Activated CD8-positive, alpha-beta memory T cell treated with anti-CD3 and anti-CD28 coated beads for 48 hours (primary cell): Measurements from ENCODE around the gene KLF9.

ENCODE experiments used
- DNase-seq, 3 experiments: peaks; one replicate each; pipeline ENCODE4 v3.0.0-alpha.2; 2020; ENCODE audit warnings: low read depth in 2 of 3, low spot score in 2 of 3

Gene KLF9

DNA sequence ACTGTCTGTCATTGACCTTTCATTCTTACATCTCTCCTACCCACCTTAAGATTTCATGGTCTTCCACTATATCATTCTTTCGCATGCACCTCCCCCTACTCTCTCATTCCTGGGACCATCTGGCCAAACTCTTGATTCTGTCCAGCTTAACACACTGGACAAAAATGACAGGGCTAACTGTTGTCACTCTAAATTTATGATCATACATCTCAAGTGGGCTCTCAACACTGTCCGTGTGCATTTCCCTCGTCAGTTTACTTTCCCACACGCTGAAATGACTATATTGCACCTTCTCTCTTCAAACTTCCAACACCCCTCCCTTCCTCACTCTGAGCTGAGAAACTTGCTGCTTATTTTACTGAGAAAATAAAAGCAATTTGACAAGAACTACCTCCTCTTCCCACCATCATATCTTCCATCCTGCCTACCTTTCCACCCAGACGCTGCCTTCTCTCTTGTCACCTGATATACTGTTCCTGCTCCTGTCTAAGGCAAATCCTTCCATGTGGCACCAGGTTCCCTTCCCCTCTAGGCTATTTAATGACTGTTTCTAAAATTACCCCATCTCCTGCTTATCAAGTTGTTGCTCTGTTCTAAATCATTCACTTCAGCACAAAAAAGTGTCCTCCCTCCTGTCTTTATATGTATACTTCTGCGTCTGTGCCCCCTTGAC, 8.1 kb upstream of the KLF9 start:
- DNase-seq, result no peak

DNA sequence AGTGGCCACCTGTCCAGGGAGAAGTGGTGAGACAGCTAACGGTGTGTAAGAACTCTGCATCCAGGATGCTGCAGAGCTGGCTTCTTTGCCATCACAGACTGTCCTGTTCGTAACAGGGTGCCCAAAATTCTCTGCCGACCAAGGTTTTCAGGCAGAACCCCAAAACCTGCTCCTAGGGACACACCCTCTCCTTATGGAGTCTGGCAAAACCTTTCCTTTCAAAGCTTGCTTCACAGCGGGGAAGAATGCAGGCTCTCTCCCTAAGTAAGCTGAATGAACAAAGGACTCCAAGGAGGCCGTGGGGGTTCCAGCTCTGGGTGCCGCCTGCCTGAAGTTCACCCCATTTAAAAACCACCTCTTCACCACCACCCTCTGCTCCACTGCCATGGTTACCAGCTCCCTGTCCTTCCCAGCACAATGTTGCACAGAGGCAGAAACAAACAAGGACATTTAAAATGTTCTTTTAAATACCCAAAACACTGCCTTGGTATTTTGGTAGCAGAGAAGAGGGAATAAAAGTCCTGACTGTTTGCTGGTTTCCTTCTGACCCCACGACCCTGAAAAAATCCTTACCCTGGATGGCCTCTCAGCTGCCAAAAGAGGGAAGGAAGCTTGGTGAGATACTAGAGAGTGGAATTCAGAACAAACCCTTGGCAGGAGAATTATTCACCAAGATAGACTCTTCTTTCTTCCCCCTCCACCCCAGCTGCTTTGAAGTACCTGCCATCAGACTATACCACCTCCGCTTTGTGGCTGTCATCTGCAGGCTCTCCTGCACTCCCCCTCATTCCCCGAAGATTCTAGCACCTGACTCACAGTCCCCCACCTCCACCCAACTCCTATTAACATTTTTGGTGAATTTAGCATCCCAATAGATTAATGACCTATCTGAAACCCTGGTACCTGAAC, 7.1 kb upstream of the KLF9 start:
- DNase-seq, result no peak

DNA sequence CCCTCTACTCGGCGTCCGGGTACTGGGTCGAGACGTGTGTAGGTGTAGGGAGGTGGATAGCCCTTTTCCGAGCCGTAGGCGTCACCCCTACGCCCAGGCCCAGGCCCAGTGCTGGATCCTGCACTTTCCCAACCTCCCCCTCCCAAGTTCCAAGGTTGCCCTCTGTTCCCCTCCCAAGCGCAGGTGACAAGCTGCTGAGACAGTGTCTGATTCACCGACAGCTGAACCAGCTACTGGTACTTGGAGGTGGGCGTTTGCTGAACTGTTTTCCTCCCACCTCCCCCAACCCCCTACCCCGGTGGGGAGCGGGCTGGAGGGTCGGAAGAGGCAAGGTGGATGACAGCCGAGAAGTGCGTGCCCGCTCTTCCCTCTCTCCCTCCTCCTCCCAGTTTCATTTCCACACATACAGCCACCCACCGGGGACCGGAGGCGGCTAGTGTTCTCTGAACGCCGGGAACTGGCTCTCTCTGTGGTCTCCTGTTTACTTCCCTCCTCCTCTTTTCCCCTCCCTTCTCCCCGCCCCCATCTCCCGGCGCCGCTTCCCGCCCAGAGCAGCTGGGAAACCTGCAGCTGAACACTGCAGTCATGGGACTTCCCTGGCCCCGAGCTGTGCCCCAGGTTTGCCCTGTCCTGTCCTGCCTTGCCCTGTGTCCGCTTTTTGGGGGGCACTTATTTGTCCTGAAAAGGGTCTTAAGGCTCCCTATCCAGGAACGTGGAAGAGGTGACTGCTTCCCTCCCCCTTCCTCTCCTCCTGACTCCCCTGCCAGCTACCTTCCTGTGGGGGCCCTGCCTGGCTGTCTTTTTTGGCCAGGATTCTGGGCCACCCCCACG, 6.2 kb upstream of the KLF9 start:
- DNase-seq, result peak in 2 of 3 experiments; percentile 18 to 28

DNA sequence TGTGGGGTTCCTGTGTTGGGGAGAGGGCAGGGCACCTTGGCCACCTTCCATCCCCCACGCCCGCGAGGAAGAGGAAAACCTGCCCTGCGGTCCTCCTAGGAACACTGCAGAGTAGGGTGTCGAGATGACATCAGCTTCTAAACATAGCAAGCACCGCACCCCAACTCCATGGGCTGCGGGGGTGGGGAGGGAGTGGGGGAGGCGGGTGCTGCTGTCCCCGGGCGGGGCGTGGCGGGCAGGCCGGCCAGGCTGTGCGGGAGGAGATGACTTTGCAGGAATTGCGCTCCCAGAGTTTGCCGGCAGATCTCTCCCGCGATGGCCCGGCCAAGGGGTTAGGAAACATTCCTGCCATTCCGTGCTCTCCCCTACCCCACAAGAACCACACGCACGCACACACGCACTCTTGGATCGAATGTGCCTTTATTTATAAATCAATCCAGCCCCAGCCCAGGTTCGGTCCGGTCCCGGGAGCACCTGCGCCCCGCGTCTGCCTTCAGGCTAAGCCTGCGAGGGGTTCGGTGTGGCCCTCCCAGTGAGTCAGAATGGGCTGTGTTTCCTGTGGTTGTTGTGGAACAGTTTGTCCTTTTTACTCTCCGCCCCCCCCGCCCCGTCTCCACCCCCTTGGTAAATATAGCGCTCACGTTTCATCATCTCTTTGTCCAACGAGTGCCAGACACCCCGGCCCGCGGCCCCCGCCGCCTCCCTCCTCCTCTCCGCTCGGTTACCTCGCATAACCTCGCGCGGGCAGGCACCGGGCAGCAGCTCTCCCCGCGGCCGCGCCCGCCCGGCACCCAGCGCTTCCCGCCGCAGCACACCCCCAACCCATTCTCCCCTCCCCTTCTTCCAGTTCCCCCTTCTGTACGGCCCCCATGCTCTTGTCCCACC, 5.3 kb upstream of the KLF9 start:
- peak; percentile 66 to 69 (median 67) for DNase-seq

DNA sequence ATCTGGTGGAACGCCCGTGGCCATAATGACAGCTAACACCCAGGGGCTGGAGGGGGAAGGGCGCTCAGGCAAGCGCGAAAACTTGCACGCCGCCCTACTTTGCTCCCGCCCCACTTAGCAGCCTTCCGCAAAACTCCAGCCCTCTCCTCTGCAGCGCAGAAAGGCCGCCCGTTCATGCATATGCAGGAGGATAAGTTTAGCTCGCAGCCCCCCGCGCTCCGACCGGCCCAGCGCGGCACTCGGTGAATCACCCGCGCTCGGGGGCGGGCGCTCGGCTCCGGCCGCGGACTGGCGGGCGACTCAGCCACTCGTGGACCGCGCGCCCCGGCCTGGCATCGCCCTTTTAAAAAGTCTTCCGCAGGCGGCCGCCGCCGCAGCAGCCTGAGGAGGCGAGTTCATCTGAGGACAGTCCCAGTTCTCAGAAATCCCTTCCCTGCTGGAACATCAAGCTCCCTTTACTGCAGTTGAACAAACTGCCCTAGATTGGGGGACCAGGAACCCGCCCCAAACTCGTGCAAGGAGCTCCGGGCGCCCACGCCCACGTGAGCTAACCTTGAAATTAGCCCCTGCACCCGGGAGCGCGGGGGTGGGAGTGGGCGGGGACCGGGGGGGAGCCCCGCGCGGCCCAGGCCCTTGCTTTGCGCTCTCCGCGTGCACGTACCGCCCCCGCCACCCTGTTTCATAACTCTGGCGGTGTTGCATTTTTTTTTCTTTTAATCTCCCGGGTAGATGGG, 4.5 kb upstream of the KLF9 start:
- peak; percentile 60 to 82 (median 63) for DNase-seq

DNA sequence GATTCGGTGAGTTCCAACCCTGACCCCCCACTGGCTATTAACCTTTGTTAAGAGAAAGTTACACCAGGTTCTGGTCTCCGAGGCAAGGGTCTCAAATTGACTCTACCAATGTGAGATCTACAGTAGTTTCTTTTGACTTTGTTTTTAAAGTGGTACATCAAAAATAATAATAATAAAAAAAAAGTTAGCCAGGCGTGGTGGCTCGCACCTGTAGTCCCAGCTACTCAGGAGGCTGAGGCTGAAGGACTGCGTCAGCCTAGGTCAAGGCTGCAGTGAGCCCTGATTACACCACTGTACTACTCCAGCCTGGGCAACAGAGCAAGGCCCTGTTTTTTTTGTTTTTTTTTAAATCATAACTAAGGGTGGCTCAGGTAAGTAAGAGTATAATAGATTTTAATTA, 1.0 kb upstream of the KLF9 start:
- no peak for DNase-seq

DNA sequence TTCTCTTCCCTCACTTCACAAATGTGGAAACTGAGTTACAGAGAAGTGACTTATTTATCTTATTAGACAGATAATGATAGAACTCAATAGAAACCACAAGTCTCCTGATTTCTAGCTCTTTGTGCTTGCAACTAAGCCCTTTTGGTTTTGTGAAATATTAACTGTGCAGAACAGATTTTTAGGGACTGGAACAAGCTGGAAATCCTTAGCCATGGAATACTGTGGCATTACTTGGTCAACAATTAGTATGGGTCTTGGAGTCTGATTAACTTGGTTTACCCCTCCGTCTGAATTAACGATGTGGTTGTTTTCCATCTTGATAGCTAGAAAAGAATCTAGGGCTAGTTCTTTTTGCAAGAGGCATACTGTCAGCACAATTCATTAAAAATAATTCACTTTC, 584 bp upstream of the KLF9 start:
- no peak for DNase-seq

DNA sequence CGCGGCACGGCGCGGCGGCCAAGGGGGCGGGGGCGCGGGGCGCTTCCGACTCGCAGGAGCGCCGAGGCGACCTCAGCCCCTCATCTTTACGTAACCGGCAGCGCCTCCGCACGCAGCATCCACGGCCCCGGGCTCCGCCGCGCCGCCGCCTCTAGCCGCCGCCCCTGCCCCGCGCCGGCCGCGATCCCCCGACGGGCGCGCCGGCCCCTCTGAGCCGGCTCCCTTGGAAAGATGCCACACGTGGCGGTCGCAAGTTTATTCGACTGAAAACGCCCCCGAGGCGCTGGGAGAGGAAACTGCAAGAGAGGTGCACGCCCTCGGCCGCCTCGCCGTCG, 1.0 kb downstream of the KLF9 start:
- no peak for DNase-seq

DNA sequence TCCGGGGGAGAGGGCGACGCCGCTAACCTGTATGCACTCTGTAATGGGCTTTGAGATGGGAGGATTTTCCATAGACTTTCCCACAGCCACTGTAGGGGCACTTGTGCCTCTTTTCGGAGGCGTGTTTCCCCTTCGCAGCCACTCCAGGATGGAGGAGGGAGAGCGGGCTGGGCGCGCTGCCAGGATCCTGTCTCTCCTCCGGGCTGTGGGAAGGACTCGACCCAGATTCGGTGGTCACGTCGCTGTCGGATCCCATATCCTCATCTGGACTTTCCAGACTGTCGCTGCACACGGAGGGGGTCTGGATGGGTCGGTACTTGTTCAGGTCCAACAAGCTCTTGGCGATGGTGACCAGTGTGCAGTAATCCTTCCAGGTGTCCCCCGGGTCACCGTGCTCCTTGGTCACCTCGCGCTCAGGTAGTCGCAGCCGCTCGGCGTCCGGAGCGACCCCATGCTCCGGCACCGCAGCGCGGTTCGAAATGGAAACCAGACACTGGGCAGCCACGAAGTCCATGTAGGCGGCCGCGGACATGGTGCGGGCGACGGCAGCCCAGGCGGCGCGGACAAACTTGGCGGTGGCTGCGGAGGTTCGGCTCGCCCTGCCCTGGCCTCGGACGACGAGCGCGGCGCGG, 1.5 kb downstream of the KLF9 start:
- peak in 1 of 3 experiments; percentile 25 for DNase-seq

DNA sequence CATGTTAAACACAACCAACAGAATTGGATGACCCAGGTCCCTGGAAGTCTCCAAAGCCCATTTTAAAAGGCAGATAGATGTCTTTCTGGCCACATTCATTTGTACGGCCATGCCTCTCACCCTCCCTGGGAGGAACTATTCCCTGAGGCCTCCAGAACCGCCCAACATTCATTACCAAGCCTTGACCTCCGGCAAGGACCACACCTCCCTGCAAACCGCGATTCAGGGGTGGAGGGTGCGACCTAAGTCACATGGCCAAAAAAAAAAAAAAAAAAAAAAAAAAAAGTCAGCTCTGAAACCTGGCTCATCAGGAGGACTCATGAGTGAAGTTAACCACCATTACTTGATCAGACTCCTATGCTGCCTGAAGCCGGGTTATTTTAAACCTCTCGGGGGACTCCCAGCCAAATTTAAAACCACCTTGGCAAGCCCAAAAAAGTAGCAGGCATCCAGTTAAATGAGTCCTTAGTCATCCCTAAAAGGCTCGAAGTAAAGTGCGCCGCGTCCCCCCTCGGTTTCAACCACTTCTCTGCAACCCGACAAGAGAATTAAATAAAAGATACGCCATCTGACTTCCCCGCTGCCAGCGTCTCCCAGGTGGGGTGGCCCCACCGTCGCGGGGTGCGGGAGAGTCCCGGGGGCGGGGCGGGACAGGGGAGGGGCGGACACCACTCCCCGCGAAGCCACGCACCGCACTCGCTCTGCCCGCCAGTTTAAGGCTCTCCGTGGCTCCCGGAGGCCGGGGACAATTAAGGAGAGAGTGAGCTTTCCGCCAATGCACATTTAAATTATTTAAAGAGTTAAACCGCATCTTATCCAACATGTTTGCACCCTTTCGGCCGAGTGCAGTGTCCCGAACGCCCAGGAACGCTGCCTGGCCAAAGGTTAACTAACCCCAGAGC, 2.3 kb downstream of the KLF9 start:
- DNase-seq, result peak in 2 of 3 experiments; percentile 29 to 45

DNA sequence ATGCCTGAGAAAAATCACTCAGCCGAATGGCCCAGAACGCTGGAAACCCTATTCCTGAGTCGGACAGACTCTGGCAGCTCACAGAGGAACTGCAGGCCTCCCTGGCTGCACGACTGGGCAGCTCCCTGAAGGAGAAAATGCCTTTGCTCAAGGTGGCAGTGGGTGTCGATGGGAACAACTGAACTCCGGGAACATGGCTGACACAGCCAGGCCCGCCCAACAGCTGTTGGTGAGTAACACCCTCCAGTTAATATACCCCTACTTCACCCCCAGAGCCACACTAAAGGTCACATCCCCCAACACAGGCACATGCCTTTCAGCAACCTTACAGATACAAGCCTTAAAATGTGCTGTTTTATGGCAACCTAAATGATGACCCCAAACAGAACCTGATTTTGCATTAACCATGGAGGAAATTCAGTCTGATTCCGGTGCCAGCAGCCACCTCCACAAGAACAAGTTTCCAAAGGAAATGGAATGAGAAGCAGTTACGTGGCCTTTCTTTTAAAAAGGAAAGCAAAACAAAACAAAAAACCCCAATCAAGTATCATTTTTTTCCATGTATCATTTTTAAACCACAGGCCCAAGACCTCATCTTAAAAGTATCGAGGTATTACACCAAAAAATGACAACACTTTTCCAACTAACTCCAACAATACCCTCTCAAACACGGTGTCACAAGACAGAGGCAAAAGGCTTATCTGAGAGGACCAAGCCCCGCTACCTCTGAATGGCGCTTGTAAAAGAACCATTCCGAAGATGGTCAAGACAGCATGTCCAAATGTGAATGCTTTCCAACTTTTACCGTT, 3.1 kb downstream of the KLF9 start:
- DNase-seq, result peak in 1 of 3 experiments; percentile 25

DNA sequence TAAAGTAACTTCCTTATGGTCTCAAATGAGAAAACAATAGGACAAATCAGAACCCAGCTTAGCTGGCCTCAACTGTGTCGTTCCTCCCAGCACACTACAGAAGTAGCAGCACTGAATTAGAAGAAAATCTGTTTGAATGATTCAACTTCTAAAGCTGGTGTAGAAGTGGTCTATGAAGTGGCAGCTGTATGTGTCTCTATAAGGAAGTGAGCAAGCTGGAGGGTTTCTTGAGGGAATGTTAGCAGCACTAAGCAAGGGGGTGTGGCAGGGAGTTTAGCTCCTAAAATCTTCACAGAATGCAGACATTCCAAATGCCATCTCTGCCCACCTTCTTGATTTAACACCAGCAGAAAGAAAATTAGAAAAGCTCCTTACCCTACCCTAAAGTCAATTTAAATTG, 4.1 kb downstream of the KLF9 start:
- DNase-seq, result no peak

DNA sequence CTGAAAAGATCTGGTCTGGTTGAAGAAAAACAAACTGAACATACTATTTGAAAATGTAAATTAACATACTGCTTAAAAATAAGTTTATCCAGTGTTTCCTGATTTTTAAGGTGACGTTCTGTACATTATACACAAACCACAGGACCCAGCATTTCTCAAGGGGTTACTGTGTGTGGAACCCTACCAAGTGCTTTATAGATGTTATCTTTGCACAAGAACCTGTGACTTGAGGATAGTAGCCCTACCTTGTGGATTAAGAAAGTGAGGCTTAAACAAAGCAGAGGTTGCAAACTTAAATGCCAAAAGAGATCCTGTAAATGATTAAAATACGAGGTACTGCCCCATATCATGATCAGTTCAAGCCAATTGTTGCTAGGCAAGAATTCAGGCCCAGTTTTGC, 4.7 kb downstream of the KLF9 start:
- no peak for DNase-seq

DNA sequence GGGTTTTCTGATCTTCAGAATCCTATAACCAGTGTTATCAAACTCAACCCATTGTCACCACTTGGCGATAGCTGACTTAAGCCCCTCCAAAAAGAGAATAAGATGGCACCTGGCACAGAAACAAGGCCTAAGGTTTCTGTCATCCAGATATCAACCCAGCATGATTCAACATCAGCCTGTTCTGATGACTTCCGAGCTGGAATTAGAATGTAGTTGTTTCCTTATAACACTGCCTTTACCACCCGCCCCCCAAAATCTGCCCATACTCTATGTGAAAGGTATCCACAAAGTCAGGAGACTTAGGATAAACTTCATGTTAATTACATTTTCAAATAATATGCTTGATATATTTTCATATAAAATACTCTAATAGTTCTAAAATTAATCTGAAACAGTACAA, 5.2 kb downstream of the KLF9 start:
- DNase-seq, result no peak

DNA sequence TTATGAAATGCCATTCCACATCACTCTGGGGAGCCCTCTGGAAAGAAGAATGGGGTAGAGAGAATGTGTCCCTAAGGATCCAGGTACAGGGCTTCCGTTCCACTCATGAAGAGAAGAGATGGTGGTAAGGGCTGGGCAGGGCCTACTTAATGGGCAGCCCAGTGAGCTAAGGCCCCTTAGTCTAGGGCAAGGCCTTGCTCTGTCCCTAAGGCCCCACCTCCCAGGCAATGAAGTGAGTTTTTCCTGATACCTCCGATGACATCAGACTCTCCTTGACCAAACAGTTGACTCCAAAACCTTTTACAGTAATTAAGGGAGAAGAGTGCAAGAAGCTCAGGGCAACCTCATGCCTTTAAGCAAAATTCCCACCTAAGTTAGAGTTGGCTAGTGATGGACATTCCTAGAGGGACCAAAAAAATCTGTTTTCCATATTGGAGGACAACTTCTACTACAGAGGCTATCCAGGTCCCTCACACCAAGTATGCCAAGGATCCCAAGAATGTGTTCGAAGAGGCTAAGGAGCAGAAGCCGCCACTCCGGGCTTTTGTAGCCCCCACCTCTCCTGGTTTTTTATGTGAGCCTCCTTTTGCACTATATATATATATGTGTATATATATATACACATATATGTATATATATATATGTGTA, 5.9 kb downstream of the KLF9 start:
- no peak for DNase-seq

DNA sequence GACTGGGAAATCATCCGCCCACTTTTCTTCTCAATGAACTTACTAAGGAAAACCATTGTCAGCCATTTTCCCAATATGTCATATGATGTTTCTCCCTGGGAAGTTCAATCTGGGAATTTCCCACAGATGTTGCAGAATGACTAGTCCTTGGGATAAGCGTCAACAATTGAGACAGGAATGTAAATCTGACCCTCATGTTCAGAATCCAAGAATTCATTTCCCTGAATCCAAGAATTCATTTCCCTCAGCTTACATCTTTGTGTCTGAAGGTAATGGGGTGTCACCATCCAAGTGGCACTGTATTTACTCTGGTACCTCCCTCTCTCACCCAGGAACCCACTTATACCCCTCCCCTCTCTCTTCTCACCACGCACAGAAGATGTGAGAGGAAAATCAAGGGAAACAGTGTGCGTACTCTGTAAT, 7.4 kb downstream of the KLF9 start:
- DNase-seq, result no peak

DNA sequence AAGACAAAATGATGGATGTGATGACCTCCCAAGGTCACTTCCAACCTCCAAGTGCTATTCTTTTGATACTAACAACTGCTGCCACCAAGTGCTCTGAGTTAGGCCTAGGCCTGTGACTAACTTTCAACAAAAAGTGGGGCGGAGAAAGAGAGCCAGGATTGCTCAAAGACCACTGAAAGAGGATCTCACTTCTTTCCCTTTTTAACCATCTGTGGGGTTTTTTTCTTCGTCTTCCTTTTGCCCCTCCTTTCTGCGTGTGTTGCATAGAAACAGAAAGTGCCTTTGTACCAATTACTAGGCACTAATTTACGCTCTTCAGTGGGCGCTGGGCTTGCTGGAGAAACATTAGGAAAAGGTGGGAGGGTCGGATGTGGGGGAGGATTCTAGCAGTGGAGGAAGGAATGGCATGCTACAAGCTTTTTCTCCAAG, 8.0 kb downstream of the KLF9 start:
- DNase-seq, result no peak
